B cell (primary cell): ENCODE data around the gene BTBD10. TPM values are rescaled to one million over a fixed set of nuclear protein-coding genes. Genes with fewer than 3 reads are reported as not detected.

Experiments
- ATAC-seq: fragments of 200-7000 bp; cut with Tn5 transposase; one replicate; pipeline ENCODE4 v1.10.0; 2021; ENCODE audit warnings: low read depth, mild to moderate bottlenecking, moderate number of reproducible peaks, moderate library complexity
- CTCF ChIA-PET: fragments of 350-600 bp; sonication (Branson Sonifier 250); formaldehyde crosslinking; loops from one replicate; lab custom pipeline; 2021; ENCODE audit warnings: antibody characterized with exemption, inconsistent platforms; lab: Charles Lee
- POLR2A ChIA-PET: fragments of 350-600 bp; sonication (Branson Sonifier 250); formaldehyde crosslinking; loops from one replicate; lab custom pipeline; 2021; ENCODE audit warnings: antibody characterized with exemption; lab: Charles Lee
- DNase-seq: peaks from one replicate; pipeline ENCODE4 v3.0.0; 2013
- H2AFZ ChIP-seq: 2 replicates; pipeline ENCODE4 v1.6.1; 2012; ENCODE audit warnings: mild to moderate bottlenecking, low read depth, low read length; ENCODE audit not compliant: insufficient read depth, poor library complexity, severe bottlenecking
- H3K27ac ChIP-seq, 2 donors: 1 replicate in 1 of 2; 2 replicates in 1 of 2; pipeline ENCODE4 v1.5.1; 2012 to 2013; ENCODE audit warnings: low read length in 2 of 2, mild to moderate bottlenecking in 2 of 2, moderate library complexity in 1 of 2
- H3K27me3 ChIP-seq, 4 experiments: fragments of 200-600 bp in 1 of 4; sonication (generic) in 1 of 4; replicated peaks in 1 of 4; 1 replicate in 2 of 4; 2 replicates in 2 of 4; pipeline versions ENCODE4 v1.6.1 to v1.7.0; 2013 to 2016; ENCODE audit warnings: low read length in 3 of 4, mild to moderate bottlenecking in 2 of 4, mixed read lengths in 1 of 4, moderate library complexity in 1 of 4; ENCODE audit not compliant: insufficient read depth in 4 of 4, control insufficient read depth in 3 of 4; ENCODE audit errors: control extremely low read depth in 1 of 4
- H3K36me3 ChIP-seq, 2 experiments: replicated peaks in 1 of 2; 1 replicate in 1 of 2; 2 replicates in 1 of 2; pipeline versions ENCODE4 v1.6.1 to v1.7.1; 2013; ENCODE audit warnings: low read length in 1 of 2; ENCODE audit not compliant: insufficient read depth in 2 of 2, control insufficient read depth in 1 of 2; ENCODE audit errors: control extremely low read depth in 1 of 2, extremely low read depth in 1 of 2
- H3K4me1 ChIP-seq, 2 donors: fragments of 200-600 bp in 1 of 2; sonication (generic) in 1 of 2; 1 replicate in 1 of 2; 2 replicates in 1 of 2; pipeline versions ENCODE4 v1.5.1 to v1.6.1; 2013 to 2017; ENCODE audit warnings: low read length in 2 of 2; ENCODE audit not compliant: control insufficient read depth in 2 of 2, insufficient read depth in 2 of 2
- H3K4me2 ChIP-seq: replicated peaks from 2 replicates; pipeline ENCODE3; 2012; ENCODE audit warnings: mild to moderate bottlenecking, low read depth, low read length; ENCODE audit not compliant: poor library complexity, severe bottlenecking
- H3K4me3 ChIP-seq, 5 experiments: fragments of 200-600 bp in 1 of 5; sonication (generic) in 1 of 5; 1 replicate in 3 of 5; 2 replicates in 2 of 5; pipeline versions ENCODE4 v1.5.1 to v1.7.0; 2011 to 2016; ENCODE audit warnings: low read length in 4 of 5, mild to moderate bottlenecking in 4 of 5, low read depth in 2 of 5, control low read depth in 1 of 5, moderate library complexity in 1 of 5; ENCODE audit not compliant: insufficient read depth in 1 of 5; ENCODE audit errors: control extremely low read depth in 1 of 5, extremely low read depth in 1 of 5
- H3K79me2 ChIP-seq: fragments of 200-600 bp; sonication (generic); one replicate; pipeline ENCODE4 v1.6.0; 2016; ENCODE audit warnings: low read length; ENCODE audit not compliant: control insufficient read depth, insufficient read depth
- H3K9ac ChIP-seq: fragments of 200-600 bp; sonication (generic); 2 replicates; pipeline ENCODE4 v1.6.1; 2017; ENCODE audit warnings: mild to moderate bottlenecking, low read length, moderate library complexity
- H3K9me3 ChIP-seq, 3 donors: one replicate each; pipeline versions ENCODE4 v1.6.1 to v1.7.1; 2013; ENCODE audit warnings: low read length in 2 of 3; ENCODE audit not compliant: control insufficient read depth in 2 of 3, insufficient read depth in 1 of 3; ENCODE audit errors: control extremely low read depth in 1 of 3
- H4K20me1 ChIP-seq: 2 replicates; pipeline ENCODE4 v1.6.0; 2012; ENCODE audit warnings: mild to moderate bottlenecking, low read length; ENCODE audit not compliant: insufficient read depth, control insufficient read depth, poor library complexity, severe bottlenecking
- H3K27ac Mint-ChIP-seq: one replicate; pipeline ENCODE4 v1.8.0; 2021; ENCODE audit warnings: mixed read lengths
- H3K27me3 Mint-ChIP-seq: one replicate; pipeline ENCODE4 v1.8.0; 2021; ENCODE audit warnings: mixed read lengths
- H3K4me1 Mint-ChIP-seq: one replicate; pipeline ENCODE4 v1.8.0; 2021; ENCODE audit warnings: mixed read lengths
- H3K4me3 Mint-ChIP-seq: one replicate; pipeline ENCODE4 v1.8.0; 2021; ENCODE audit warnings: mixed read lengths
- H3K9me3 Mint-ChIP-seq: one replicate; pipeline ENCODE4 v1.8.0; 2022; ENCODE audit warnings: mixed read lengths; ENCODE audit not compliant: insufficient read depth
- EZH2 ChIP-seq: IDR thresholded peaks from 2 replicates; pipeline ENCODE4 v1.6.1; 2012; ENCODE audit warnings: borderline replicate concordance, low read depth, mild to moderate bottlenecking, moderate library complexity, low read length; ENCODE audit not compliant: insufficient read depth, poor library complexity, severe bottlenecking
- WGBS: methylation state at CpG from one replicate; pipeline ENCODE4 v1.1.5; 2013; ENCODE audit warnings: missing lambda C conversion rate; ENCODE audit not compliant: insufficient coverage; 5-methylcytosine and 5-hydroxymethylcytosine counted together
- intact Hi-C: fragments of 100-400 bp; cut with micrococcal nuclease; formaldehyde crosslinking; loops from one replicate; pipeline ENCODE4 v1.10.0; 2022
- polyA plus RNA-seq: library from polyadenylated mRNA; depleted of rRNA; stranded (reverse); fragments of >200 nt; gene quantifications from 2 replicates; pipeline ENCODE4 v1.2.3, GENCODE V29; 2012
- total RNA-seq, 2 donors: library from RNA; stranded (reverse); fragments of 120-200 nt in 1 of 2; gene quantifications; 1 replicate in 1 of 2; 2 replicates in 1 of 2; pipeline versions ENCODE4 v1.2.3 to v1.2.4, GENCODE V29; 2013 to 2022
- TF ChIP-seq, protein P1 (sequence below): fragments of 200-600 bp; IDR thresholded peaks from one replicate; pipeline ENCODE4 v1.8.0; 2022; ENCODE audit warnings: antibody characterized with exemption, mild to moderate bottlenecking

Gene BTBD10
- total and polyA plus RNA-seq, 2 donors (not counting 1 experiment from before 2014, with no cell fraction given): 8.2 to 19.6 TPM

DNA sequence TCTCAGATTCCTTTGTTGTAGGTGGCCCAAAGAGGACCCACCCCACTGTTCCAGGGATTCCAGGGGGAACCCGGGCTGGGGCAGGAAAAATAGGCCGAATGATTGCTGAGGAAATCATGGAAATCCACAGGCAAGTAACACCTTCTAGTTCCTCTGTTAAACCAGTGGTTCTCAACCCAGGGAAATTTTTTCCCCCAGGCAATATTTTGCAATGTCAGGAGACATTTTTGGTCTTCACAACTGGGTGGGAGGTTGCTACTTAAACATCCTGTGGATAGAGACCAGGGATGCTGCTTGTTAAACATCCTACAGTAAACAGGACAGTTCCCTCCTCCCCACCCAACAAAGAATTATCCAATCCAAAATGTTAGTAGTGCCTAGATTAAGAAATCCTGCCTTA, 84.7 kb downstream of the BTBD10 start:
- Mint-ChIP-seq H3K4me1 (no peaks in the 10 kb centered on the region), H3K4me3 (no peak overlapping the region), H3K27me3 (no peaks in the 10 kb centered on the region), H3K9me3 (no peaks in the 10 kb centered on the region), H3K27ac (no peak overlapping the region)
- no peak for TF ChIP-seq EZH2
- TF ChIP-seq, protein P1, sequence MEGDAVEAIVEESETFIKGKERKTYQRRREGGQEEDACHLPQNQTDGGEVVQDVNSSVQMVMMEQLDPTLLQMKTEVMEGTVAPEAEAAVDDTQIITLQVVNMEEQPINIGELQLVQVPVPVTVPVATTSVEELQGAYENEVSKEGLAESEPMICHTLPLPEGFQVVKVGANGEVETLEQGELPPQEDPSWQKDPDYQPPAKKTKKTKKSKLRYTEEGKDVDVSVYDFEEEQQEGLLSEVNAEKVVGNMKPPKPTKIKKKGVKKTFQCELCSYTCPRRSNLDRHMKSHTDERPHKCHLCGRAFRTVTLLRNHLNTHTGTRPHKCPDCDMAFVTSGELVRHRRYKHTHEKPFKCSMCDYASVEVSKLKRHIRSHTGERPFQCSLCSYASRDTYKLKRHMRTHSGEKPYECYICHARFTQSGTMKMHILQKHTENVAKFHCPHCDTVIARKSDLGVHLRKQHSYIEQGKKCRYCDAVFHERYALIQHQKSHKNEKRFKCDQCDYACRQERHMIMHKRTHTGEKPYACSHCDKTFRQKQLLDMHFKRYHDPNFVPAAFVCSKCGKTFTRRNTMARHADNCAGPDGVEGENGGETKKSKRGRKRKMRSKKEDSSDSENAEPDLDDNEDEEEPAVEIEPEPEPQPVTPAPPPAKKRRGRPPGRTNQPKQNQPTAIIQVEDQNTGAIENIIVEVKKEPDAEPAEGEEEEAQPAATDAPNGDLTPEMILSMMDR: no peak
- no peak overlapping the region for H3K4me3 ChIP-seq
- H3K4me1 ChIP-seq: no peaks in the 10 kb centered on the region
- H3K27me3 ChIP-seq: no peaks in the 10 kb centered on the region
- H3K9ac ChIP-seq: no peak overlapping the region
- CTCF ChIA-PET: interaction anchor here (1.2 to 1.4 kb wide), 2 partner anchors 11 to 15 kb away, joined by 3 to 4 read pairs; no protein-coding TSS in a partner anchor
- POLR2A ChIA-PET: no interaction called here
- ATAC-seq: no peak
- peaks cover 3 to 64% of the 10 kb centered on the region in 2 experiments for H3K36me3 ChIP-seq
- no peaks in the 10 kb centered on the region for H3K9me3 ChIP-seq
- no peak overlapping the region for H3K4me2 ChIP-seq
- no peaks in the 10 kb centered on the region for H3K79me2 ChIP-seq
- WGBS: 100% methylated on average over 1 of the region's 2 CpGs
- H4K20me1 ChIP-seq: no peaks in the 10 kb centered on the region
- no peak overlapping the region for H3K27ac ChIP-seq
- no peak for DNase-seq
- no peak overlapping the region for H2AFZ ChIP-seq
- intact Hi-C loops: no loop called here

DNA sequence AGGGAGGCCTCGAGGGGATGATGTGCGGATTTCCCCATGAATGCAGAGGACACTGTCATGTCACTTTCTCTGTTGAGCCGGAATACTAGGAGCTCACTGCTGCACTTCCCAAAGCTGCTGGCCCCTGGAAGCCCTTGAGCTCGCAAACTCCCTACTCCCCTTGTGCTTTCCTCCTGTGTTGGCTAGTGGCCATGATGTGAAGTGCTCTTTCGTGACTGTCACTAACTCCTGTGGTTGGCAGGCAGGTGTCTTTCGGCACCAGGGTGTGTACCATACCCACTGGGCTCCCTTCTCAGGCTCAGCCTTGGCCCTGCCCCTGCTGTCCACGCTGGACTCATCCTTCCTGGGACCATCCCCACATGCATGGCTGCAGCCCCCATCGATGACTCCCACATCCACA, 86.2 kb downstream of the BTBD10 start:
- H4K20me1 ChIP-seq: no peaks in the 10 kb centered on the region
- H3K4me3 Mint-ChIP-seq: no peak overlapping the region
- no peaks in the 10 kb centered on the region for H3K4me1 ChIP-seq
- H3K27ac Mint-ChIP-seq: no peak overlapping the region
- ATAC-seq: no peak
- H2AFZ ChIP-seq: no peak overlapping the region
- ChIA-PET CTCF (no interaction called here), POLR2A (no interaction called here)
- H3K27me3 Mint-ChIP-seq: no peaks in the 10 kb centered on the region
- no peak overlapping the region for H3K9ac ChIP-seq
- intact Hi-C loops: no loop called here
- TF ChIP-seq EZH2: no peak
- TF ChIP-seq, protein P1: no peak
- no peak overlapping the region for H3K4me3 ChIP-seq
- DNase-seq: no peak
- WGBS: 98% methylated on average over 7 of the region's 8 CpGs
- no peak overlapping the region for H3K4me2 ChIP-seq
- H3K27ac ChIP-seq: no peak overlapping the region
- H3K36me3 ChIP-seq: peaks cover 0 to 69% of the 10 kb centered on the region in 2 experiments
- no peaks in the 10 kb centered on the region for H3K9me3 ChIP-seq
- no peaks in the 10 kb centered on the region for H3K9me3 Mint-ChIP-seq
- H3K27me3 ChIP-seq: no peaks in the 10 kb centered on the region
- H3K4me1 Mint-ChIP-seq: no peaks in the 10 kb centered on the region
- no peaks in the 10 kb centered on the region for H3K79me2 ChIP-seq
